WI38 (cell line): ENCODE data around the gene SPINK4.

Experiments
- H3K4me3 ChIP-seq: 2 replicates; pipeline ENCODE4 v1.5.1; 2011; ENCODE audit warnings: low read depth, mild to moderate bottlenecking, control low read depth, low read length
- TF ChIP-seq, protein P1 (sequence below): IDR thresholded peaks from 2 replicates; pipeline ENCODE4 v1.5.1; 2012; ENCODE audit warnings: low read depth, mild to moderate bottlenecking, control low read depth, low read length

The SPINK4 gene

DNA sequence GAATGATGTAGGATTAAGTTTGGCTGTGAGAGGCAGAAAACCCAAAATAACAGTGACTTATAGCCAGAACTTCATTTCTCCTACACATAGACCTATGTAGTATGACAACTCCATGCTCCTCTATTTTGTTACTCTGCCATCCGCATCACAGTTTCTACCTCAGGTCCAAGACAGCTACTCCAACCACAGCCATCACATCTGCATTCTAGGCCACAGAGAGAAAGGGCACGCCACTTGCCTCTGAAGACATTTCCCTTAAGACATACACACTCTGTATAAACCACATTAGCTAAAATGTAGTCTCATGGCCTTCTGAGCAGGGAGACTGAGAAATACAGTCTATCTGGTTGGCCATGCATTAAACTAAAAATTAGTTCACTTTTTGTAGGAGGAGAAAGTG is 10.0 kb downstream of the SPINK4 start:
- H3K4me3 ChIP-seq = no peak overlapping the region
- TF ChIP-seq, protein P1, sequence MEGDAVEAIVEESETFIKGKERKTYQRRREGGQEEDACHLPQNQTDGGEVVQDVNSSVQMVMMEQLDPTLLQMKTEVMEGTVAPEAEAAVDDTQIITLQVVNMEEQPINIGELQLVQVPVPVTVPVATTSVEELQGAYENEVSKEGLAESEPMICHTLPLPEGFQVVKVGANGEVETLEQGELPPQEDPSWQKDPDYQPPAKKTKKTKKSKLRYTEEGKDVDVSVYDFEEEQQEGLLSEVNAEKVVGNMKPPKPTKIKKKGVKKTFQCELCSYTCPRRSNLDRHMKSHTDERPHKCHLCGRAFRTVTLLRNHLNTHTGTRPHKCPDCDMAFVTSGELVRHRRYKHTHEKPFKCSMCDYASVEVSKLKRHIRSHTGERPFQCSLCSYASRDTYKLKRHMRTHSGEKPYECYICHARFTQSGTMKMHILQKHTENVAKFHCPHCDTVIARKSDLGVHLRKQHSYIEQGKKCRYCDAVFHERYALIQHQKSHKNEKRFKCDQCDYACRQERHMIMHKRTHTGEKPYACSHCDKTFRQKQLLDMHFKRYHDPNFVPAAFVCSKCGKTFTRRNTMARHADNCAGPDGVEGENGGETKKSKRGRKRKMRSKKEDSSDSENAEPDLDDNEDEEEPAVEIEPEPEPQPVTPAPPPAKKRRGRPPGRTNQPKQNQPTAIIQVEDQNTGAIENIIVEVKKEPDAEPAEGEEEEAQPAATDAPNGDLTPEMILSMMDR = no peak

- TF ChIP-seq, protein P1 = no peak
- H3K4me3 ChIP-seq = no peak overlapping the region
These were observed 10.6 kb downstream of the SPINK4 start for GRCh38 chr9:33250458-33250995.

- TF ChIP-seq, protein P1 = no peak
- no peak overlapping the region for H3K4me3 ChIP-seq
These were observed 14.2 kb downstream of the SPINK4 start for GRCh38 chr9:33254211-33254610.

DNA sequence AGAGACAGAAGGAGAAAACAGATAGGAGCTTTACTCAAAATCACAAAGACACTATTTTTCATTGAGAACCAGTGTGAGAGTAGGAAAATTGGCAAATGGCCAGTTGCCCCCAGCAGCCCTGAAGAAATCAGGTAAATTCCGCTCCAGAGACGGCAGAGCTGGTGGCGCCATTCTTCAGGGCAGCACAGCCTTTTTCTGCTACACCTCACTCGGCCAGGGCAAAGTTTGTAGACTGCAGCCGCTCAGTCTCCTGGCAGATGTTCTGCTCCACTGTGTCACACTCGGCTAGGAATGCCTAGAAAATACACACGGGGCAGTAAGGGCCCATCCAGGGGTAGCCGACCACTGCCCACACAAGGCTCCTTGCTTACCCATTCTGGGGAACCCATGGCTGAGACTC is 15.0 kb downstream of the SPINK4 start:
- TF ChIP-seq, protein P1 = no peak

DNA sequence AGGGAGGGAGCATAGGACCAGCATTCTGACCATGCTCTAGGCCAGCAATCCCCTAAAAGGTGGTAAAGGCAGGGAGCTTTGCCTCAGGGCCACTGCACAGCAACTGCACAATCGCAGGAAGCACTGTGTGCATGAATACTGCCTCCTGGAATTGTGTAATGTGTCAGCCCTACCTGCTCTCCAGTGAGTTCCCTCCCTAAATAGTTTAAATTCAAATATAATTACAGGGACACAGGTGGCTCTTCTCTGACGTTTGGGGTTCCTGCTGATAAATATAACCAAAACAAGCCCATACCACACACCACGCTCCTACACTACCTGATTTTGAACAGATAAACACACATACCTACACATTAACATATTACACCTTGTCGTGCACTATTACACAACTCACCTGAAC is 15.5 kb downstream of the SPINK4 start:
- no peak overlapping the region for H3K4me3 ChIP-seq
- TF ChIP-seq, protein P1 = no peak

More for the DNA sequence above, 15.0 kb downstream of the SPINK4 start:
- no peak overlapping the region for H3K4me3 ChIP-seq

DNA sequence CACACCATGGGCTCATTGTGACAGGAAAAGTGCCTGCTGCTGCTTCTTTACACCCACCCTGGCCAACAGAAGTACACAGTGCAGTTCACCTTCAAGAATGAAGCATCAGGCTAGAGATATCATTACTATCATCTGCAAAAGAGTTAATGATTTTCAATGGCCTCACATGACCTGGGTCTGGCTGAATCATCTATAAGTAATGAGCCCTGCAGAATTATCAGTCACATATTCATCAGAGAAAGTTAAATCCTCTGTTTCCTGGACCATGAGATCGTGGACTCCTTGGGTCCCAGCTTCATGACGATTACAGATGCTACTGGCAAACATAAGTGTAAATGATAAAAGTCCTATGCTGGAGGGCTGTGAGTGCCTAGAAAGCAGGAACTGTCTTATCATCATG is 16.3 kb downstream of the SPINK4 start:
- TF ChIP-seq, protein P1 = no peak
- H3K4me3 ChIP-seq = no peak overlapping the region

DNA sequence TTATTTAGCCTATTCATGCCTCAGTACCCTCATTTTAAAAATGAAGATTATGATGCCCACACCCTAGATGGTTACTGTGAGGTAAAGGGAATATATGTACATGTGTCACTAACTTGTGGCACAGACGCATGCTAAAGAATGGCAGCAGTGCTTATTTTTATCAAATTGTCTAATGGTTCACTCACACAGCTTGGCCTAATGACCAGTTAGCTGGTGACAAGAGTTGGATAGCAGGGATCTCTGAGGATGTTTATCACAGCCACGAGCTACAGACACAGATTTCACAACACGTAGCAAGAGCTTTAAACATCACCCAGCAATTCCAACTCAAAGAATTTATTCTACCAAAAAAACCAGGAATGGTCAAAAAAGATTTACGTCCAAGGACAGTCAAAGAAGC is 17.3 kb downstream of the SPINK4 start:
- TF ChIP-seq, protein P1 = no peak

More for the DNA sequence above, 17.3 kb downstream of the SPINK4 start:
- no peak overlapping the region for H3K4me3 ChIP-seq
